ENCODE data around the gene FA2H.
"Not testable (repeated sequence)": the region's sequence is repeated elsewhere in the genome, so short reads cannot be mapped to it uniquely, and the experiment has no call there.

The FA2H gene

GRCh38 chr16:74774223-74775139 lies at the start of gene FA2H:
TSS of gene FA2H (minus strand) at chr16:74774820. CDS start at chr16:74774755, 65 bp downstream.
- DNase-seq = peak; percentile 61

- no peak for DNase-seq
These were observed 43.2 kb upstream of the FA2H start for GRCh38 chr16:74817851-74818250.

GRCh38 chr16:74813109-74813641 lies 38.6 kb upstream of the FA2H start:
- DNase-seq = peak; percentile 81

- no peak for DNase-seq
These were observed 37.3 kb upstream of the FA2H start for GRCh38 chr16:74811911-74812310.

- not testable (repeated sequence) for DNase-seq
These were observed 36.6 kb upstream of the FA2H start for GRCh38 chr16:74811216-74811615.

GRCh38 chr16:74807052-74807646 lies 32.5 kb upstream of the FA2H start:
- DNase-seq = no peak

GRCh38 chr16:74800216-74800871 lies 25.7 kb upstream of the FA2H start:
- no peak for DNase-seq

GRCh38 chr16:74797414-74797813 lies 22.8 kb upstream of the FA2H start:
- no peak for DNase-seq

GRCh38 chr16:74795104-74795503 lies 20.5 kb upstream of the FA2H start:
- DNase-seq = no peak

- no peak for DNase-seq
These were observed 20.0 kb upstream of the FA2H start for GRCh38 chr16:74794668-74795067.

- no peak for DNase-seq
These were observed 19.0 kb upstream of the FA2H start for GRCh38 chr16:74793571-74793970.

- no peak for DNase-seq
These were observed 17.6 kb upstream of the FA2H start for GRCh38 chr16:74792225-74792624.

- DNase-seq = not testable (repeated sequence)
These were observed 17.1 kb upstream of the FA2H start for GRCh38 chr16:74791749-74792148.

GRCh38 chr16:74788108-74788507 lies 13.5 kb upstream of the FA2H start:
- DNase-seq = no peak

- no peak for DNase-seq
These were observed 10.4 kb upstream of the FA2H start for GRCh38 chr16:74785031-74785430.

GRCh38 chr16:74778646-74779045 lies 4.0 kb upstream of the FA2H start:
- no peak for DNase-seq

- no peak for DNase-seq
These were observed 2.3 kb upstream of the FA2H start for GRCh38 chr16:74776926-74777325.

- no peak for DNase-seq
These were observed 635 bp upstream of the FA2H start for GRCh38 chr16:74775255-74775654.

GRCh38 chr16:74773446-74774222 lies 986 bp downstream of the FA2H start:
- no peak for DNase-seq

GRCh38 chr16:74771656-74772315 lies 2.8 kb downstream of the FA2H start:
- no peak for DNase-seq

GRCh38 chr16:74770831-74771526 lies 3.6 kb downstream of the FA2H start:
- DNase-seq = no peak
